PFSK-1 (cell line): ENCODE results near the gene GPRIN3.

Experiments used
- POLR2AphosphoS5 ChIP-seq: IDR thresholded peaks from 2 replicates; pipeline ENCODE4 v1.6.1; 2012; ENCODE audit warnings: low read depth, mild to moderate bottlenecking, control low read depth, low read length, moderate library complexity
- REST ChIP-seq, 2 experiments: IDR thresholded peaks; 2 replicates each; pipeline versions ENCODE4 v1.6.1 to v1.8.0; 2011 to 2012; ENCODE audit warnings: low read depth in 2 of 2, low read length in 2 of 2, control low read depth in 1 of 2, inconsistent platforms in 1 of 2, mild to moderate bottlenecking in 1 of 2, moderate library complexity in 1 of 2; ENCODE audit not compliant: insufficient read depth in 1 of 2

GRCh38 chr4:89344571-89344970 is 37.0 kb upstream of the GPRIN3 start:
- TF ChIP-seq POLR2AphosphoS5, result no peak
- no peak for TF ChIP-seq REST (IDR thresholded peaks at IDR 0.05; ENCODE audit: insufficient read depth in 1 of 2, low read depth in 2 of 2, low read length in 2 of 2)
